Left lung (tissue), 10 donors: ENCODE data around the gene SCD5. TPM values are rescaled to one million over a fixed set of nuclear protein-coding genes. Genes with fewer than 3 reads are reported as not detected.

Experiments
- ATAC-seq: fragments of 200-7000 bp; cut with Tn5 transposase; one replicate; pipeline ENCODE4 v1.9.1; 2020; ENCODE audit warnings: moderate library complexity
- DNase-seq, 4 donors: peaks; one replicate each; pipeline ENCODE4 v3.0.0-alpha.2; 2013 to 2020
- H3K27ac ChIP-seq, 2 donors: fragments of 200-600 bp; sonication (generic) in 1 of 2; one replicate each; pipeline versions ENCODE4 v1.5.0 to v1.8.0; 2020 to 2021
- H3K27me3 ChIP-seq, 2 donors: fragments of 200-600 bp; sonication (generic) in 1 of 2; one replicate each; pipeline versions ENCODE4 v1.5.0 to v1.8.0; 2020 to 2021
- H3K36me3 ChIP-seq, 2 donors: fragments of 200-600 bp; sonication (generic) in 1 of 2; one replicate each; pipeline versions ENCODE4 v1.5.0 to v1.8.0; 2020 to 2021
- H3K4me1 ChIP-seq, 2 donors: fragments of 200-600 bp; one replicate each; pipeline ENCODE4 v1.8.0; 2021
- H3K4me3 ChIP-seq, 2 donors: fragments of 200-600 bp; sonication (generic) in 1 of 2; one replicate each; pipeline versions ENCODE4 v1.5.0 to v1.8.0; 2020 to 2021; ENCODE audit warnings: mild to moderate bottlenecking in 1 of 2
- H3K9me3 ChIP-seq, 2 donors: fragments of 200-600 bp; sonication (generic) in 1 of 2; one replicate each; pipeline versions ENCODE4 v1.5.0 to v1.8.0; 2020 to 2021
- CTCF ChIP-seq, 2 donors: fragments of 200-600 bp; sonication (generic) in 1 of 2; IDR thresholded peaks; one replicate each; pipeline versions ENCODE4 v1.5.0 to v1.8.0; 2021; ENCODE audit warnings: antibody characterized with exemption in 2 of 2
- intact Hi-C, 2 donors: fragments of 100-400 bp; cut with DNase I; formaldehyde crosslinking; loops; one replicate each; pipeline versions ENCODE4 v1.11.2 to v1.14.2; 2022
- polyA plus RNA-seq, 6 donors: library from polyadenylated mRNA; unstranded; fragments of 120-200 nt; gene quantifications; one replicate each; pipeline ENCODE4 v1.2.1, GENCODE V29; 2013; ENCODE audit not compliant: insufficient read length in 6 of 6
- total RNA-seq, 2 donors: library from RNA; stranded (reverse); fragmentation: NEBNext Ultra II Directional; extraction: Animal tissue kit (Norgen Biotek cat#: 25700); gene quantifications; one replicate each; pipeline ENCODE4 v1.2.1, GENCODE V29; 2021
- donor health status: DM: no; HTN: yes; CAD: no.
- donor health status: DM: no; HTN: no; CAD: no.

Gene SCD5
- total and polyA plus RNA-seq, 8 donors, result 12.5 to 41.1 (median 35.0) TPM

- TF ChIP-seq CTCF (IDR thresholded peaks at IDR 0.05), result no peak
- no peak for DNase-seq
- Histone ChIP-seq H3K4me1 (no peaks in the 10 kb centered on the region), H3K36me3 (no peaks in the 10 kb centered on the region), H3K27ac (no peak overlapping the region), H3K27me3 (no peaks in the 10 kb centered on the region), H3K9me3 (no peaks in the 10 kb centered on the region), H3K4me3 (no peak overlapping the region)
- ATAC-seq, result no peak
- intact Hi-C loops, result no loop called here
Measured at GRCh38 chr4:82667761-82668480, 130.7 kb downstream of the SCD5 start.

- H3K9me3 ChIP-seq, result no peaks in the 10 kb centered on the region
- DNase-seq, result no peak
- TF ChIP-seq CTCF (IDR thresholded peaks at IDR 0.05), result no peak
- no peaks in the 10 kb centered on the region for H3K4me1 ChIP-seq
- intact Hi-C loops, result no loop called here
- no peak overlapping the region for H3K4me3 ChIP-seq
- no peak overlapping the region for H3K27ac ChIP-seq
- H3K36me3 ChIP-seq, result no peaks in the 10 kb centered on the region
- H3K27me3 ChIP-seq, result no peaks in the 10 kb centered on the region
- ATAC-seq, result no peak
Measured at GRCh38 chr4:82666970-82667665, 131.5 kb downstream of the SCD5 start.

- H3K27ac ChIP-seq, result no peak overlapping the region
- H3K36me3 ChIP-seq, result no peaks in the 10 kb centered on the region
- DNase-seq (no peak), ATAC-seq (no peak)
- intact Hi-C loops, result no loop called here
- H3K4me3 ChIP-seq, result no peak overlapping the region
- H3K9me3 ChIP-seq, result no peaks in the 10 kb centered on the region
- TF ChIP-seq CTCF (IDR thresholded peaks at IDR 0.05), result no peak
- H3K4me1 ChIP-seq, result no peaks in the 10 kb centered on the region
- H3K27me3 ChIP-seq, result no peaks in the 10 kb centered on the region
Measured at GRCh38 chr4:82661181-82661992, 137.2 kb downstream of the SCD5 start.

- Histone ChIP-seq H3K27me3 (no peaks in the 10 kb centered on the region), H3K9me3 (no peaks in the 10 kb centered on the region), H3K27ac (no peak overlapping the region), H3K4me3 (no peak overlapping the region), H3K36me3 (no peaks in the 10 kb centered on the region), H3K4me1 (peaks cover 0 to 3% of the 10 kb centered on the region in 2 donors)
- ATAC-seq (peak; percentile 60), DNase-seq (no peak)
- intact Hi-C loops, result no loop called here
- no peak for TF ChIP-seq CTCF (IDR thresholded peaks at IDR 0.05)
Measured at GRCh38 chr4:82652062-82652461, 146.5 kb downstream of the SCD5 start.

- Histone ChIP-seq H3K9me3 (no peaks in the 10 kb centered on the region), H3K4me1 (peaks cover 0 to 3% of the 10 kb centered on the region in 2 donors), H3K36me3 (no peaks in the 10 kb centered on the region), H3K27ac (no peak overlapping the region), H3K27me3 (no peaks in the 10 kb centered on the region), H3K4me3 (no peak overlapping the region)
- intact Hi-C loops, result no loop called here
- TF ChIP-seq CTCF (IDR thresholded peaks at IDR 0.05), result no peak
- no peak for ATAC-seq
- no peak for DNase-seq
Measured at GRCh38 chr4:82650868-82651267, 147.7 kb downstream of the SCD5 start.
